Stimulated activated CD4-positive, alpha-beta T cell treated with anti-CD3 and anti-CD28 coated beads, Interleukin-2, amount 100 ng/mL, for 24 hours (primary cell): ENCODE measurements around the gene USH1G.
A peak's percentile ranks its signal among the peaks of the same experiment; 100 is the strongest.
"Not testable (repeated sequence)": the region's sequence is repeated elsewhere in the genome, so short reads cannot be mapped to it uniquely, and the experiment has no call there.

Experiments
- DNase-seq, 2 donors: peaks; one replicate each; pipeline ENCODE4 v3.0.0-alpha.2; 2020

Gene USH1G

GRCh38 chr17:74873037-74873873, 49.8 kb downstream of the USH1G start:
- peak; percentile 99 for DNase-seq

- DNase-seq: no peak
Measured at GRCh38 chr17:74872313-74873036, 50.6 kb downstream of the USH1G start, which contains the start of gene FDXR. TSS of gene FDXR (minus strand) at chr17:74872994. CDS start at chr17:74872944, 50 bp downstream.

- DNase-seq: no peak
Measured at GRCh38 chr17:74871356-74872076, 51.5 kb downstream of the USH1G start.

- DNase-seq: no peak
Measured at GRCh38 chr17:74870512-74870911, 52.5 kb downstream of the USH1G start.

GRCh38 chr17:74870028-74870427, 53.0 kb downstream of the USH1G start:
- not testable (repeated sequence) for DNase-seq

- DNase-seq: no peak
Measured at GRCh38 chr17:74868908-74869255, 54.2 kb downstream of the USH1G start.

- DNase-seq: no peak
Measured at GRCh38 chr17:74868251-74868907, 54.7 kb downstream of the USH1G start.

GRCh38 chr17:74866198-74866835, 56.7 kb downstream of the USH1G start:
- DNase-seq: no peak
